HG03354 (cell line): ENCODE measurements around the gene SHANK1.

ENCODE experiments used
- ATAC-seq: cut with Tn5 transposase; IDR thresholded peaks from one replicate; pipeline ENCODE4 v1.9.1; 2021; ENCODE audit warnings: mild to moderate bottlenecking; ENCODE audit not compliant: unreplicated experiment, poor library complexity, severe bottlenecking

SHANK1 gene

GRCh38 chr19:50695251-50696093 lies 24.1 kb downstream of the SHANK1 start:
- ATAC-seq: no peak

- ATAC-seq: no peak
Observed at GRCh38 chr19:50694815-50695145, 24.8 kb downstream of the SHANK1 start.

GRCh38 chr19:50693064-50693975 lies 26.3 kb downstream of the SHANK1 start:
- ATAC-seq: no peak

- no peak for ATAC-seq
Observed at GRCh38 chr19:50690439-50690838, 29.2 kb downstream of the SHANK1 start.

GRCh38 chr19:50688766-50689165 lies 30.8 kb downstream of the SHANK1 start:
- ATAC-seq: no peak

GRCh38 chr19:50686310-50687032 lies 33.1 kb downstream of the SHANK1 start:
- ATAC-seq: no peak

- ATAC-seq: peak; percentile 82
Observed at GRCh38 chr19:50679177-50680125, 40.2 kb downstream of the SHANK1 start.

GRCh38 chr19:50678323-50678722 lies 41.3 kb downstream of the SHANK1 start:
- no peak for ATAC-seq

GRCh38 chr19:50677636-50678035 lies 42.0 kb downstream of the SHANK1 start:
- ATAC-seq: no peak

- ATAC-seq: no peak
Observed at GRCh38 chr19:50676625-50677197, 42.9 kb downstream of the SHANK1 start.

- no peak for ATAC-seq
Observed at GRCh38 chr19:50673118-50673517, 46.5 kb downstream of the SHANK1 start.

GRCh38 chr19:50670102-50670380 lies 49.6 kb downstream of the SHANK1 start:
- ATAC-seq: no peak

GRCh38 chr19:50669302-50670101 lies 50.1 kb downstream of the SHANK1 start:
- no peak for ATAC-seq

GRCh38 chr19:50668879-50669278 lies 50.7 kb downstream of the SHANK1 start:
- no peak for ATAC-seq

- no peak for ATAC-seq
Observed at GRCh38 chr19:50668416-50668815, 51.2 kb downstream of the SHANK1 start.

- ATAC-seq: no peak
Observed at GRCh38 chr19:50667759-50668231, 51.8 kb downstream of the SHANK1 start.

GRCh38 chr19:50667177-50667758 lies 52.3 kb downstream of the SHANK1 start:
- ATAC-seq: no peak
